ENCODE measurements around the gene BTBD9.
"Not testable (repeated sequence)": the region's sequence is repeated elsewhere in the genome, so short reads cannot be mapped to it uniquely, and the experiment has no call there.

BTBD9 gene

DNA sequence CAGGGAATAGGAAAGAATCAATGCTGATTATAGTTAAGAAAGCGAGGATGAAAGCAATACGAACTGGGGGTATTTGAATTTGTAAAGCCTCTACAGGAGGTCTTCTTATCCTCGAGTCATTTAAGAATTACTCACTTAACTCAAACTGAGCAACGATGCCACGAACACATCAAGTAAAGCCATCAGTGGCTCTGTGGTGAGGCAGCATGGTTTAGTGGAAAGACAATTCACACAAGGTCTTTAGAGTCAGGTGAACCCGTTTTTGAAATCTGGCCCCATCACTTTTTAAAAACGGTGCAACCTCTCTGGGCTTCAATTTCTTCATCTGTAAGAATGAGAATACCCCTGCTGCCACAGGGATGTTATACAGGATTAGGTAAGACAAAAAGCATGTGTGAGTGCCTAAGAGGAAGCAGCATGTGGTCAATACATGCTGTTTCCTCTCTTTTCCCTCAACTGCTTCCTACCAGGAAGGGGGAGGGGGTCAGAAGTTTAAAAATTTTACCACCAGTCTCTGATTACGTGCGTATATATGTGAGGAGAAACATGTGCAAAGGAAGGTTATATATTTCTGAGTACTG lies 162.0 kb downstream of the BTBD9 start:
- DNase-seq, result no peak

DNA sequence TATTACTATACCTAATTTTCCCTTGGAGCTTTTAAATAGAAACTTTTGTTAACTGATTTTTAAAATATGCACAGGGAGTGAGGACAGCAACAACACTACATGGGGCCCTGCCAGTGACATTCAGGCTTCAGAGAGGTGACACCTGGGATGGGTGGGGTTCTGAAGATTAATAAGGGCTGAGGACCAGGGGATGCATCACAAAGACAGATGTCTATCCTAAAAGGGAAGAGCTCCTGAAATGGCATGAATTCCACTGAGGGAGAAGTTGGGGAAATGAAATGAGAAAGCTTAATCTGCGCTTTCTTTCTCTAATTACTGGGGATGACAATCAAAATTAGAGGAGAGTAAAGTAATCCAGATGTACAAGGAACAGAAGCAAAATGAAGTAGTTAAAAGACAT lies 162.8 kb downstream of the BTBD9 start:
- no peak for DNase-seq

GRCh38 chr6:38476141-38476540 lies 163.6 kb downstream of the BTBD9 start:
- no peak for DNase-seq

- no peak for DNase-seq
Measured at GRCh38 chr6:38470548-38470947, 169.2 kb downstream of the BTBD9 start.

DNA sequence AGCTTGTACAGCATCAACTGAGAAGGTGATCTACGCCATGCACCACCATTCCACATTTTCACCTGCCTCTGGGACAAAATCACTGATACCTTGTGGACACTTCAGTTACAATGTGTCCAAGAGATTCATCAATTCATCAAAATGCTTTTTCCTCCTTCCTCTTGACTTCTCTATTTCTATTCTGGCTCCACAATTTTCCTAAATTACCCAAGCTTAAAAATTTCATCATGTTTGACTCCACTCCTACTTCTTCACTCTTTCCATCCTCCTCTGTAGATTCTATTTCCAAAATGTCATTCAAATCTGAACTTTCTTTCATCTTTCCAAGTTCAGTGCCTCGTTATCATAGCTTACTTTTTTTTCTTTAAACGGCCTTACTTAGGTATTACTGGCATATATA lies 172.2 kb downstream of the BTBD9 start:
- DNase-seq, result no peak

- DNase-seq, result no peak
Measured at GRCh38 chr6:38460186-38460585, 179.5 kb downstream of the BTBD9 start.

GRCh38 chr6:38459291-38459690 lies 180.4 kb downstream of the BTBD9 start:
- DNase-seq, result no peak

GRCh38 chr6:38453861-38454260 lies 185.9 kb downstream of the BTBD9 start:
- DNase-seq, result no peak

DNA sequence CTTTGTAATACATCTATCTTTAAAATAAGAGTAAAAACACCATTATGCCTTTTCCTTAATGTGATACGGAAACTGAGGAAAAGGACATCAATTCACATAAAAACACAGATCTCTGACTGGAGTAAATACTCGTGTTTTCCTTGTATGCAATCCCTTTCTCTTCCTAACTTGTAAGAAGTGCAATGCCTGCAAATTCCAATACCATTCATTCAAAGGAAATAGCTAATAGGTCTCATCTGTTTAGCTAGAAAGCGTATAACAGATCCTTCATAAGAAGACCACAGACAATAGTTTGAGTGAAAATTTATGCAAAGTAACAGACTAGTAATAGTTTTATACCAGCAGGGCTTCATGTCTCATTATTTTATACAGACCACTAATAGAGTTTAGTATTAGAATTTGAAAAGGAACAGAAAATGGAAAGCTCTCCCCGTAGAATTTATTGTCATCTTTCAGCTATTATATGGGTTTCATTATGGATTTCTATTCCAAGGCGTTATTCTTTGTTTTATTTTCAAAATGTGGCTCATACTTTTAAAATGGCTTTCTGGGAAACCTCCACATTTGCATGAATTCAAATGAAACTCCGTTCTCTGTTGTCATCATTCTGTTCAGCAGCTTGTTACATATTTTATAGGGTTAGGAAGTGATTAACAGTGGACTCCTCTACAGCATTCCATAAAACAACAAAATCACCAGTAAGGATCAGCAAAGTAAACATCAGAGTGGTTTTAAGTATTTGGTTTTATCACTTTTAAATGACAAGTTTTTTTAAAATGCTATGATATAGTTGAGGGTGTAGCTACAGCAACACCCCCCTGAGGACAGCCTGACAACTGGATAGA lies 186.7 kb downstream of the BTBD9 start:
- DNase-seq, result no peak

DNA sequence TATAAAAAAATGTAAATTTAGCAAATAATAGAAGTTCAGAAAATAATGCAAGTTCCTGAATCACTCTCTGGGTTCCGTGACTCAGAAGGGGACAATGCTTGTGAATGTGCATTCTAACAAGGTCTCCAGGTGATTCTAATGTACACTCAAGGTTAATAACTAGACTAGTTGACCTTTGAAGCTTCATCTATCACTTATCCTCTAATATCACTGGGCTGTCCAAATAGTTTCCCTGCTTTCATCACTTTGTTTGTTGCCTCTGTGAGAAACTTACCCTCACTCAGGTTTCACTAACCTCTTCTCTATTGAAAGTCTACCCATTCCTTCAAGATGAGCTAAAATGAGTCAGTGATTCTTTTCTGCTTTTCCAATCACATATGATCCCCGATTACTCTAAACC lies 189.0 kb downstream of the BTBD9 start:
- no peak for DNase-seq

DNA sequence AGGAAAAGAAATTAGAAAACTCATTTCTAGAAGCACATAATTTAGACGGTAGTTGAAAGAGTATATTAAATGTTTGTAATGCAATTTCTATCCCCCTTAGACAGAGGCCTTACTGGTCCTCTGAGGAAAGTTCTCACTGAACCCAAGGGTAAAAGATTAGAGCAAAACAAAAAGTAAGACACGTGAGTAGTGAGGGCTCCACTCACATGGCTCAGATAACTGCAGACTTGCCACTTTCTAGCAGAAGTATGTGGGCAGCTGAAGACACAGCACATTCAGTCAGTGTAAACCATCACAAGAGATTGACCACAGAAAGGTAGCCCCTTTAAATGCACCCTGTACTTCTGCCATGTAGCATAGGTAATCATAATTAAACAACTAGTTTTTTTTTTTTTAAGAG lies 193.8 kb downstream of the BTBD9 start:
- no peak for DNase-seq

- no peak for DNase-seq
Measured at GRCh38 chr6:38445336-38445735, 194.4 kb downstream of the BTBD9 start.

DNA sequence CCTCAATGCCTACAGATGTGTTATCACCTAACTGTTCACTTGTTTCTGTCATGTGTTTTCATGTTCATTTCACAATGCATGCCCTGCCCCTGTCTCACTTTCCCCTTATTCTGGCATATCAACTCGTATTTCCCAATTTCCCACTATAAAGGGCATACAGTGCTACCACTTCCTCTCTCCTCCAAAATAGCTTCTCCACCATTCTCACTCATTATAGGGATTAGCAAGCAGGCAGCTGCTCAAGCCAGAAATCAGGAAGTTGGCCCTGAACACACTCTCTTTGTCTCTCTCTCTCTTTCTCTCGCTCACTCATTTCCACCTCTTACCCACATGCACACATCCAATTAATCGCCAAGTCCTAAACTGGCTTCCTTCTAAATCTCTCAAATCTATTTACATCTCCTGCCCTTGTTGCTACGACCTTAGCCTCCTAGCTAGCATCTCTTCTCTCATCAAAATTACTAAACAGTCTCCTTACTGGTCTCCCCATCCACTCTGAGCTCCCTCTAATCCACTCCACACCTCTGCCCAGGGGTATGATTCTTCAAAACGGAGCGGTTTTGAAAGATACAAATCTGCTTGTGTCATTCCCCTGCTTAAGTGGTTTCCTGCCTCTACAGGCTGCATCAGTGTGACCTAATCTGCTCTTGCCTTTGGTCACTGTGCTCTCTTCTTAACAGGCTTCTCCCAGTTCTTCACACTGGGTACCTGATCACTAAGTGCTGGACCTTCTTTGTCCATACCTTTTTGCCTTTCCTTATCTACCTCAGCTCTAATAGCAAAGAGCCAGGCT lies 196.2 kb downstream of the BTBD9 start:
- no peak for DNase-seq

DNA sequence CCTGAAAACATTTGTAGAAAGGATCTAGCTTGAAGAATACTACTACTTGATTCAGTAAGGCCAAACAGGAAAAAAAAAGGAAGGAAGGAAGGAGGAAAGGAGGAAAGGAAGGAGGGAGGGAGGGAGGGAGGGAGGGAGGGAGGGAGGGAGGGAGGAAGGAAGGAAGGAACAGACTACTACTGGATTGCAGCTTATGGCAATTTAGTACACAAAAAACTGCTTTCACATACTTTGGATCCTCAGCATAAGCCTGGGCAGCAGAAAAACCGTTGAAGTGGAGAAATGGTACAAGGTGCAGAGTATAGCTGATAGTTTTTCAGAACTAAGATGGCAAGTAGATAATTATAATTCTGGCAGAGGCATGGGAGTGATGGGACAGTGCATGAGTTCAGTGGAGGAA lies 201.6 kb downstream of the BTBD9 start:
- DNase-seq, result no peak

GRCh38 chr6:38436726-38437465 lies 202.8 kb downstream of the BTBD9 start:
- no peak for DNase-seq

DNA sequence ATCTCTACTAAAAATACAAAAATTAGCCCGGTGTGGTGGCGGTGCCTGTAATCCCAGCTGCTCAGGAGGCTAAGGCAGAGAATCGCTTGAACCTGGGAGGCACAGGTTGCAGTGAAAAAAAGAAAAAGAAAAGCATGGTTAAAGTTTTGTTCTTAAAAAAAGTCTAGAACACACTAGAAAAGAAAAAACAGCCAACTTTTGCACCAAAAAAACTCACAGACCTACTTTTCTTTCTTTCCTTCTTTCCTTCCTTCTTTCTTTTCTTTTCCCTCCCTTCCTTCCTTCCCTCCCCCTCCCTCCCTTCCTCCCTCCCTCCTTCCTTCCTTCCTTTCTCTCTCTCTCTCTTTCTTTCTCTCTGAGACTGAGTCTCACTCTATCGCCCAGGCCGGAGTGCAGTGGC lies 204.4 kb downstream of the BTBD9 start:
- no peak for DNase-seq

- DNase-seq, result no peak
Measured at GRCh38 chr6:38434051-38434450, 205.7 kb downstream of the BTBD9 start.

DNA sequence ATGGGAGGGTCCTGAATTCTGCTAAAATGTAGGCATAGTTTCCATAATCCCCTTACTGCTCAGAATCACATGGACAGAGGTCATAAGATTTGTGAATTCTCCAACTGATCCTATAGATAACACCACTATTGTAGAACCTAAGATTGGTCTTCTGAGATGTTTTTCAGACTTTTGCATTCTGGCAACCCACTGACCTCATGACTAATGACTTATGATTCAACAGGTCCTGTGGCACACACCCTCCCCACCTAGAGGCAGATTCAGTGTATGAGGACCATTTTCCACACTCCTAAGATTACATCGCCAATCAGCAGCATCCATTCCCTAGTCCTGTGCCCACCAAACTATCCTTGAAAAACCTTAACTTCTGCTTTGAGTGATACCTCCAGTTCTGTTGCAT lies 207.2 kb downstream of the BTBD9 start:
- DNase-seq, result no peak

DNA sequence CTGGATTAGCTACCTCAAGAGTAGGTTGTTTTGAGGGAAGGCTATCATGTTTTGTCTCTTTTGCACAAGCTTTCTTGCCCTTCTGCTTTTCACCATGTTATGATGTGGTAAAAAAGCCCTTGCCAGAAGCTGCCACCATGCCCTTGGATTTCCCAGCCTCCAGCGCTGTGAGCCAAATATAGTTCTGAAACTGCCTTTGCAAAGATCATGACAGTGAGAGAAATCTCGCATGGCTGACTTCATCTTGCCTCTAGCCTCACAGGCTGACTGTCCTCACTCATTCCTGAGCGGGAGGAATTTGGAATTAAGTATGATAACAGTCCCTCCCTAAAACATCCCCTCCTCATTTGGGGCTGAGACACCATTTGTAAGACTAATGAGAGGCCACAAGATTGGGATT lies 207.7 kb downstream of the BTBD9 start:
- DNase-seq, result no peak

- DNase-seq, result no peak
Measured at GRCh38 chr6:38429546-38429945, 210.2 kb downstream of the BTBD9 start.

GRCh38 chr6:38427492-38428210 lies 212.1 kb downstream of the BTBD9 start:
- DNase-seq, result no peak

GRCh38 chr6:38425788-38426488 lies 213.8 kb downstream of the BTBD9 start:
- not testable (repeated sequence) for DNase-seq

Measured in activated gamma-delta T cell (primary cell).